Bronchial epithelial cell (primary cell): ENCODE results near the gene ITGB7. TPM values are rescaled to one million over a fixed set of nuclear protein-coding genes. Genes with fewer than 3 reads are reported as not detected.

Source experiments
- DNase-seq: peaks from one replicate; pipeline ENCODE4 v3.0.0-alpha.2; 2010; ENCODE audit warnings: low read depth
- FAIRE-seq: peaks from 2 replicates; lab custom pipeline; 2011; peaks lifted over from hg19 to GRCh38; lab: Jason Lieb, UNC
- H3K27me3 ChIP-seq: 2 replicates; pipeline ENCODE4 v1.5.1; 2011; ENCODE audit warnings: low read length; ENCODE audit not compliant: control insufficient read depth, insufficient read depth
- H3K36me3 ChIP-seq: 2 replicates; pipeline ENCODE4 v1.5.1; 2011; ENCODE audit warnings: low read length; ENCODE audit not compliant: control insufficient read depth, insufficient read depth
- H3K4me3 ChIP-seq: 2 replicates; pipeline ENCODE4 v1.5.1; 2011; ENCODE audit warnings: mild to moderate bottlenecking, low read depth, low read length, control low read depth
- total RNA-seq: library from RNA; depleted of rRNA; stranded (reverse); fragments of >200 nt; gene quantifications from 2 replicates; pipeline ENCODE4 v1.2.1, GENCODE V29; 2014
- TF ChIP-seq, protein P1 (sequence below): IDR thresholded peaks from 2 replicates; pipeline ENCODE4 v1.5.1; 2011; ENCODE audit warnings: mild to moderate bottlenecking, moderate library complexity, low read length, control low read depth, inconsistent platforms; ENCODE audit not compliant: insufficient read depth, severe bottlenecking

ITGB7 gene, protein sequence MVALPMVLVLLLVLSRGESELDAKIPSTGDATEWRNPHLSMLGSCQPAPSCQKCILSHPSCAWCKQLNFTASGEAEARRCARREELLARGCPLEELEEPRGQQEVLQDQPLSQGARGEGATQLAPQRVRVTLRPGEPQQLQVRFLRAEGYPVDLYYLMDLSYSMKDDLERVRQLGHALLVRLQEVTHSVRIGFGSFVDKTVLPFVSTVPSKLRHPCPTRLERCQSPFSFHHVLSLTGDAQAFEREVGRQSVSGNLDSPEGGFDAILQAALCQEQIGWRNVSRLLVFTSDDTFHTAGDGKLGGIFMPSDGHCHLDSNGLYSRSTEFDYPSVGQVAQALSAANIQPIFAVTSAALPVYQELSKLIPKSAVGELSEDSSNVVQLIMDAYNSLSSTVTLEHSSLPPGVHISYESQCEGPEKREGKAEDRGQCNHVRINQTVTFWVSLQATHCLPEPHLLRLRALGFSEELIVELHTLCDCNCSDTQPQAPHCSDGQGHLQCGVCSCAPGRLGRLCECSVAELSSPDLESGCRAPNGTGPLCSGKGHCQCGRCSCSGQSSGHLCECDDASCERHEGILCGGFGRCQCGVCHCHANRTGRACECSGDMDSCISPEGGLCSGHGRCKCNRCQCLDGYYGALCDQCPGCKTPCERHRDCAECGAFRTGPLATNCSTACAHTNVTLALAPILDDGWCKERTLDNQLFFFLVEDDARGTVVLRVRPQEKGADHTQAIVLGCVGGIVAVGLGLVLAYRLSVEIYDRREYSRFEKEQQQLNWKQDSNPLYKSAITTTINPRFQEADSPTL
- total RNA-seq = 8.4 and 15.7 TPM in 2 replicates

DNA sequence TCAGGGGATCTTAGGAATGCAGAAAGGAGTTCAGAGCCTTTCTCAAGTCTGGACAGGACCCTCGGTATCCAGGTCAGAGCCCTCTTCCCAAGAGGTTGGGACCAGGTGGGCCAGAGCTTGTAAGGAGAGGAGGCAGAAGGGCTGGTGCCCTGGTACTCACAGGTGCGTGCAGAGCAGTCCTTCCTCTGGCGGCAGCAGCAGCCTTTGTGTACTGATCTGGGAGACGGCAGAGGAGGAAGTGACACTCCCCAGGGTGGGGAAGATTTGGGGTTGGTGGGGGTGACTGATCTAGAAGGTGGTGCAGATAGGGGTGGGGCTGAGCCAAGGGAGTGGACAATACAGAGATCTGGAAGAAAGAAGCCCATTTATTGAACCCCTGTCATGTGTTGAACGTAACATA is at the start of gene ITGB7:
Gene ITGB7, minus strand, starts transcription at position 210 of the 400 bp plus-strand sequence. CDS start 6,808 bp downstream, outside the sequence.
- TF ChIP-seq, protein P1, sequence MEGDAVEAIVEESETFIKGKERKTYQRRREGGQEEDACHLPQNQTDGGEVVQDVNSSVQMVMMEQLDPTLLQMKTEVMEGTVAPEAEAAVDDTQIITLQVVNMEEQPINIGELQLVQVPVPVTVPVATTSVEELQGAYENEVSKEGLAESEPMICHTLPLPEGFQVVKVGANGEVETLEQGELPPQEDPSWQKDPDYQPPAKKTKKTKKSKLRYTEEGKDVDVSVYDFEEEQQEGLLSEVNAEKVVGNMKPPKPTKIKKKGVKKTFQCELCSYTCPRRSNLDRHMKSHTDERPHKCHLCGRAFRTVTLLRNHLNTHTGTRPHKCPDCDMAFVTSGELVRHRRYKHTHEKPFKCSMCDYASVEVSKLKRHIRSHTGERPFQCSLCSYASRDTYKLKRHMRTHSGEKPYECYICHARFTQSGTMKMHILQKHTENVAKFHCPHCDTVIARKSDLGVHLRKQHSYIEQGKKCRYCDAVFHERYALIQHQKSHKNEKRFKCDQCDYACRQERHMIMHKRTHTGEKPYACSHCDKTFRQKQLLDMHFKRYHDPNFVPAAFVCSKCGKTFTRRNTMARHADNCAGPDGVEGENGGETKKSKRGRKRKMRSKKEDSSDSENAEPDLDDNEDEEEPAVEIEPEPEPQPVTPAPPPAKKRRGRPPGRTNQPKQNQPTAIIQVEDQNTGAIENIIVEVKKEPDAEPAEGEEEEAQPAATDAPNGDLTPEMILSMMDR = no peak
- no peaks in the 10 kb centered on the region for H3K27me3 ChIP-seq
- DNase-seq = no peak
- no peak within 1 kb of the TSS for H3K4me3 ChIP-seq
- peaks cover 13% of the 10 kb centered on the region for H3K36me3 ChIP-seq
- FAIRE-seq = no peak

DNA sequence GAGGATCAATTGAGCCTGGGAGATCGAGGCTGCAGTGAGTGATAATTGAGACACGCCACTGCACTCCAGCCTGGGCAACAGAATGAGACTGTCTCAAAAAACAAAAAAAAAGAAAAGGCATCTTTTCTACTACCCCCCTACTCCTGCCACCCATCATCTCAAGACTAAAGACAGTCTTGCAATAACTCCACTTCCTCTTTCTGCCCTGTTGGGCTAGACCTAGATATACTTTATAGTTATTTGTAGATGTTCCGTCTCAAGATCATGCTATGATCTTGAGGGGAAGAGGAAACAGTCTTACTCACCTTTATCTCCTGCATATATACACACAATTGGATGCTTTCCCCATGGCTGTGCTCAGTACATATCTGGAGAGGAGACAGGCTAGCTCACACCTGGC is 48.9 kb upstream of the ITGB7 start:
- H3K36me3 ChIP-seq = peaks cover 4% of the 10 kb centered on the region
- FAIRE-seq = no peak
- no peak overlapping the region for H3K4me3 ChIP-seq
- TF ChIP-seq, protein P1 = no peak
- H3K27me3 ChIP-seq = no peaks in the 10 kb centered on the region
- DNase-seq = no peak

DNA sequence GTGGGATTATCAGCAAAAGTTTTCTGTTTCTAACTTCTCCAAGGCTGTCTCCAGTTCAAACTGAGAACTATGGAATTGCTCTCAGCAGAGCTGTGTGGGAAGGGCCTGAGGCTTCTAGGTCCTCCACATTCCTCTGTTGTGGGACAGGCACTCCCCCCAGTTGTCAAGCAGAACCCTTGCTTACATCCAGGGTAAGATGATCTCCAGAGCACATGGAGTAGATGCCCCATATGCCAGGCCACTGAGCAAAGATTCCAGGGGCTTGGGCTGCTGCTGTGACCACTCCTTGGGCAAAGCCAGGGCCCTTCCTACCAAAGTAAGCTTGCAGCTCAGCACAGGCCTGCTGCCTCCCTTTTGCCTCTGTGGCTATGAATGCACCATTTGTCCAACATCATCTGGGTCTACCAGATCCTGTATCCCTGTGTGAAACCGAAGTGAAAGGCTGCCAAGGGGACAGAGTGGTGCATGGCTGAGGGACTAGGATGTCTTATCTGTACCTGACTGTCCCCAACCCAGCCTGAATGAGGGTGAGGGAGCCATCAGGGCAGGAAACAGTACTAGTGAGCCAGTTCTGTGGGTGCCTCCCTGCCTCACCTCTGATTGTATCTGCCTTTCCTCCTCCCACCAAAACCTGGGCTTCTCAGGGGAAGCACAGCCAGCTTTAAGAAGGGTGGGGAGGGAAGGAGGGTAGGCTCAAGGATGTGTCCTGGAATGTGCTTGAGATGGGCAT is 47.9 kb upstream of the ITGB7 start:
- no peak overlapping the region for H3K4me3 ChIP-seq
- no peak for FAIRE-seq
- TF ChIP-seq, protein P1 = no peak
- peaks cover 4% of the 10 kb centered on the region for H3K36me3 ChIP-seq
- no peaks in the 10 kb centered on the region for H3K27me3 ChIP-seq
- DNase-seq = no peak

DNA sequence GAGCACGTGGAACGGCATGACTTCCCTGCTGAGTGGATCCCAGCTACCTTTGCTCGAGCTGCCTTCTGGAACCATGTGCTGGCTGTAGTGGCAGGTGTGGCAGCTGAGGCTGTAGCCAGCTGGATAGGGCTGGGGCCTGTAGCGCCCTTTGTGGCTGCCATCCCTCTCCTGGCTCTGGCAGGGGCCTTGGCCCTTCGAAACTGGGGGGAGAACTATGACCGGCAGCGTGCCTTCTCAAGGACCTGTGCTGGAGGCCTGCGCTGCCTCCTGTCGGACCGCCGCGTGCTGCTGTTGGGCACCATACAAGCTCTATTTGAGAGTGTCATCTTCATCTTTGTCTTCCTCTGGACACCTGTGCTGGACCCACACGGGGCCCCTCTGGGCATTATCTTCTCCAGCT is 46.2 kb upstream of the ITGB7 start:
- no peak overlapping the region for H3K4me3 ChIP-seq
- no peak for DNase-seq
- TF ChIP-seq, protein P1 = no peak
- no peak for FAIRE-seq
- H3K27me3 ChIP-seq = no peaks in the 10 kb centered on the region
- H3K36me3 ChIP-seq = peaks cover 4% of the 10 kb centered on the region

- FAIRE-seq (no peak), DNase-seq (peak; percentile 53)
- Histone ChIP-seq H3K4me3 (peak overlapping the region; percentile 88), H3K36me3 (peaks cover 4% of the 10 kb centered on the region), H3K27me3 (no peaks in the 10 kb centered on the region)
- TF ChIP-seq, protein P1 = no peak
These were observed 45.4 kb upstream of the ITGB7 start for GRCh38 chr12:53252349-53252916.
